GM13977 (cell line): ENCODE results near the gene CIC.

Experiments
- DNase-seq: peaks from one replicate; pipeline ENCODE4 v3.0.0; 2012; ENCODE audit warnings: low spot score
- CTCF ChIP-seq: IDR thresholded peaks from 2 replicates; pipeline ENCODE4 v1.5.1; 2012; ENCODE audit warnings: mild to moderate bottlenecking, control low read depth; ENCODE audit not compliant: insufficient read depth; ENCODE audit errors: extremely low read depth, missing control alignments
- in situ Hi-C: fragments of 300-500 bp; cut with MboI; formaldehyde crosslinking; loops from one replicate; pipeline ENCODE4 v1.12.0; 2022; ENCODE audit warnings: low sequenced_read_pairs, low pct_unique_long_range_greater_than_20kb, mixed read lengths, inconsistent platforms; ENCODE audit not compliant: unreplicated experiment

The CIC gene

DNA sequence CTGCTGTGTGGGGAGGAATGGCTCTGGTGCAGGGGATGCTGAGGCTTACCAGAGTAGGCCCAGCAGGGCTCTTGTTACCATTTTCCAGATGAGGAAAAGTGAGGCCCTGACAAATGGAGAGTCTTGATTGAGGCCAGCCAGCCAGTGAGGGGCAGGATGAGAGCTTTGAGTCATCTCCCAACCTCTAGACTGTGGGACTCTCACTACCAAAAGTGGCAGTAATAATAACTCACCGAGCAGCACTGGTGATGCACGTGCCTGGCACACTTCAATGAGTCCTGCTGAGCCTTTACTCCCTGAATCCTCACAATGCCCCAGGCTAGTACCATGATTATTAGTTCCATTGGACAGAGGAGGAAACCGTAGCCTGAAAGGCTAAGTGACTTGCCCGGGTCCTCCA is 7.8 kb downstream of the CIC start:
- in situ Hi-C loops: loop anchor here (25.0 kb wide), 1 partner anchor 165 kb away; no protein-coding TSS in a partner anchor
- TF ChIP-seq CTCF: no peak

GRCh38 chr19:42277821-42278451 is 8.9 kb downstream of the CIC start:
- DNase-seq: no peak
- in situ Hi-C loops: loop anchor here (25.0 kb wide), 1 partner anchor 166 kb away; no protein-coding TSS in a partner anchor
- no peak for TF ChIP-seq CTCF

More for the DNA sequence above, 7.8 kb downstream of the CIC start:
- DNase-seq: no peak

DNA sequence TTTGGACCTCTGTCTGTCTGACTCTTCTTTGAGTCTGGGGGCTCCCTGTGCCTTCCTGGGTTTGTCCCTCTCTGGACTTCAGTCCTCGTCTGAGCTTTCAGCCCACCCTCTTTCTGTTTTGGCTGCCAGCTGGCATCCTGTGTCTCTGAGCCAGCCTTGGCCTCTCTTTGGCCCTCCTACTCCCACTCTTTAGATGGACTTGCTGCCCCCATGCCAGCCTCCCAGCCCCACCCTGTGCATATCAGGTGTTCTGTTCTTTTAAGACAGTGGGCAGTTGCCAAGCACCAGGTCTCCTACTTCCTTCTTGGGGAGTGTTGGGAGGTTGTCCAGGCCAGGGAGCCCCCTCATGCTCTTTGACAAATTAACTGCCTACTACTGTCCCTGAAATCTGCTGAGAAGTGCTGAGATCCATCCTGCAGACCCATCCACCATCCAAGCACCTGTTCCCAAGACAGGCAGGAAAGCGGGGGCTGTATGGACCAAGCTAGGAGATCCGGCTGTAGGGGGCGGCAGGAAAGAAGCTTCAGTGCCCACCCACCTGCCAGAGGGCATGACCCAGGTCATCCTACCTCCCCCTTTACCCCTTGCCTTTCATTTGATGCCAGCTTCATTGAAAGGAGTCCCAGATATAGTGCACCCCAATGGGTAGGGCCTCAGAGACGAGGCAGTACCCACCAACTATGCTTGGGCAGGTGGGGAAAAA is 9.6 kb downstream of the CIC start:
- no peak for DNase-seq
- no peak for TF ChIP-seq CTCF
- in situ Hi-C loops: loop anchor here (25.0 kb wide), 1 partner anchor 166 kb away; no protein-coding TSS in a partner anchor

- no peak for TF ChIP-seq CTCF
- DNase-seq: no peak
- in situ Hi-C loops: loop anchor here (25.0 kb wide), 1 partner anchor 167 kb away; no protein-coding TSS in a partner anchor
Measured at GRCh38 chr19:42279155-42279901, 10.3 kb downstream of the CIC start.

- DNase-seq: peak; percentile 97
- in situ Hi-C loops: loop anchor here (25.0 kb wide), 1 partner anchor 168 kb away; no protein-coding TSS in a partner anchor
- peak; percentile 97 for TF ChIP-seq CTCF
Measured at GRCh38 chr19:42279902-42280814, 11.1 kb downstream of the CIC start.

DNA sequence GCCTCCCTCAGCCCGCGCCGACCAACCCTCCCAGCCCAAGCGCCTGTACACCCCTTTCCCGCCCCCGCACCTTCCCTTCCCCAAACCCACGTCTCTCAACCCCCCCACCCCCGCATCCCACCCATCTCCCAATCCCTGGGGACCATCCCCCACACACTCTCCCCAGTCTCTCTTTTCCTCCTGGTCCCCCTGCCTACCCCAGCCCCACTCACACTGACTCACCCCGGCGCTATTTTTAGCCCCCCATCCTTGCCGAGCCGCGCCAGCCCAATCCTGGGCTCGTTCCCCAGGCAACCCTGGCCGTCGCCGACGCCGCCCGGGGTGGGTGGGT is 11.7 kb downstream of the CIC start:
- no peak for TF ChIP-seq CTCF
- in situ Hi-C loops: loop anchor here (25.0 kb wide), 1 partner anchor 168 kb away; no protein-coding TSS in a partner anchor
- DNase-seq: no peak
